WTC11 (cell line): ENCODE results near the gene MANSC1.

Experiments
- CREB1 ChIP-seq: sonication (generic); formaldehyde crosslinking; IDR thresholded peaks from 2 replicates; pipeline ENCODE4 v1.8.0; 2023; ENCODE audit warnings: mild to moderate bottlenecking, missing genetic modification reagents
- IRF2 ChIP-seq: sonication (generic); formaldehyde crosslinking; IDR thresholded peaks from 2 replicates; pipeline ENCODE4 v1.8.0; 2022; ENCODE audit warnings: low read depth, missing genetic modification reagents, borderline replicate concordance
- TCF7 ChIP-seq: sonication (generic); formaldehyde crosslinking; IDR thresholded peaks from 2 replicates; pipeline ENCODE4 v1.8.0; 2022; ENCODE audit warnings: mild to moderate bottlenecking, low read depth, missing genetic modification reagents, moderate library complexity
- ZNF138 ChIP-seq: sonication (generic); formaldehyde crosslinking; conservative IDR thresholded peaks from 2 replicates; pipeline ENCODE4 v1.8.1; 2022; ENCODE audit warnings: mild to moderate bottlenecking, moderate library complexity, missing genetic modification reagents
- ZNF232 ChIP-seq: sonication (generic); formaldehyde crosslinking; IDR thresholded peaks from 2 replicates; pipeline ENCODE4 v1.8.0; 2022; ENCODE audit warnings: mild to moderate bottlenecking, missing genetic modification reagents
- TF ChIP-seq, protein P1 (sequence below): sonication (generic); formaldehyde crosslinking; IDR thresholded peaks from 2 replicates; pipeline ENCODE4 v1.8.0; 2022; ENCODE audit warnings: mild to moderate bottlenecking, missing genetic modification reagents
- TF ChIP-seq, protein P2 (sequence below): fragments of 200-600 bp; IDR thresholded peaks from 2 replicates; pipeline ENCODE4 v1.8.0; 2022; ENCODE audit warnings: antibody characterized with exemption
- TF ChIP-seq, protein P3 (sequence below): sonication (generic); formaldehyde crosslinking; IDR thresholded peaks from 2 replicates; pipeline ENCODE4 v1.8.1; 2022; ENCODE audit warnings: mild to moderate bottlenecking, moderate library complexity, missing genetic modification reagents
- TF ChIP-seq, protein P4 (sequence below): sonication (generic); formaldehyde crosslinking; IDR thresholded peaks from 2 replicates; pipeline ENCODE4 v1.8.1; 2023; ENCODE audit warnings: mild to moderate bottlenecking, missing genetic modification reagents, moderate library complexity
- TF ChIP-seq, protein P5 (sequence below): sonication (generic); formaldehyde crosslinking; IDR thresholded peaks from 2 replicates; pipeline ENCODE4 v1.8.0; 2022; ENCODE audit warnings: mild to moderate bottlenecking, missing genetic modification reagents
- TF ChIP-seq, protein P6 (sequence below): sonication (generic); formaldehyde crosslinking; IDR thresholded peaks from 2 replicates; pipeline ENCODE4 v1.8.0; 2022; ENCODE audit warnings: missing genetic modification reagents

DNA sequence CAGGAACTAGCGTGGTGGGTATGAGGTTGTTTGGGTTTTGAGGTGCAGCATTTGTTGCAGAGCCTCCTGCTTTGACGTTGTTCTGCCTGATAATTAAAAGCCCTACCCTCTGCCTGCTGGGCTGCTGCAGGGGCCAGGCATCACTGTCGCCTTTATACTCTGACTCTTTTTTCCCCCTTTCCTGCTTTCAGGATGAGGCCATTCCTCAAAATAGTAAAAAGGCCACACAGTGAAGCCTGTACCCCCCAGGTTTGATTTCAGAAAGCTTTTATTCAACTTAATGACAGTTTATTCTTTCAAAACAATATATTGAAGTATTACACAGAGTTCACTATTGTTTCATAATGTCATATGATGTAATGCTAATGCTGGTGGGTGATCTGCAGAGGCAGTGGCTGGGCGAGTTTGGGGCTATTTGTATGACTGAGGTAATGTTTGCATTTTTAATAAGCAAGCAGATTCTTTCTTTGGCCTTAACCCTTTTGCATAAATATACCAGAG, 15.9 kb upstream of the MANSC1 start:
- no peak for TF ChIP-seq ZNF138 (CRISPR knock-in tag)
- TF ChIP-seq, protein P1, sequence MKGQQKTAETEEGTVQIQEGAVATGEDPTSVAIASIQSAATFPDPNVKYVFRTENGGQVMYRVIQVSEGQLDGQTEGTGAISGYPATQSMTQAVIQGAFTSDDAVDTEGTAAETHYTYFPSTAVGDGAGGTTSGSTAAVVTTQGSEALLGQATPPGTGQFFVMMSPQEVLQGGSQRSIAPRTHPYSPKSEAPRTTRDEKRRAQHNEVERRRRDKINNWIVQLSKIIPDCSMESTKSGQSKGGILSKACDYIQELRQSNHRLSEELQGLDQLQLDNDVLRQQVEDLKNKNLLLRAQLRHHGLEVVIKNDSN (CRISPR knock-in tag) = no peak
- TF ChIP-seq IRF2 (CRISPR knock-in tag) = no peak
- no peak for TF ChIP-seq CREB1
- TF ChIP-seq, protein P2, sequence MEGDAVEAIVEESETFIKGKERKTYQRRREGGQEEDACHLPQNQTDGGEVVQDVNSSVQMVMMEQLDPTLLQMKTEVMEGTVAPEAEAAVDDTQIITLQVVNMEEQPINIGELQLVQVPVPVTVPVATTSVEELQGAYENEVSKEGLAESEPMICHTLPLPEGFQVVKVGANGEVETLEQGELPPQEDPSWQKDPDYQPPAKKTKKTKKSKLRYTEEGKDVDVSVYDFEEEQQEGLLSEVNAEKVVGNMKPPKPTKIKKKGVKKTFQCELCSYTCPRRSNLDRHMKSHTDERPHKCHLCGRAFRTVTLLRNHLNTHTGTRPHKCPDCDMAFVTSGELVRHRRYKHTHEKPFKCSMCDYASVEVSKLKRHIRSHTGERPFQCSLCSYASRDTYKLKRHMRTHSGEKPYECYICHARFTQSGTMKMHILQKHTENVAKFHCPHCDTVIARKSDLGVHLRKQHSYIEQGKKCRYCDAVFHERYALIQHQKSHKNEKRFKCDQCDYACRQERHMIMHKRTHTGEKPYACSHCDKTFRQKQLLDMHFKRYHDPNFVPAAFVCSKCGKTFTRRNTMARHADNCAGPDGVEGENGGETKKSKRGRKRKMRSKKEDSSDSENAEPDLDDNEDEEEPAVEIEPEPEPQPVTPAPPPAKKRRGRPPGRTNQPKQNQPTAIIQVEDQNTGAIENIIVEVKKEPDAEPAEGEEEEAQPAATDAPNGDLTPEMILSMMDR = no peak
- no peak for TF ChIP-seq TCF7 (CRISPR knock-in tag)
- TF ChIP-seq, protein P3, sequence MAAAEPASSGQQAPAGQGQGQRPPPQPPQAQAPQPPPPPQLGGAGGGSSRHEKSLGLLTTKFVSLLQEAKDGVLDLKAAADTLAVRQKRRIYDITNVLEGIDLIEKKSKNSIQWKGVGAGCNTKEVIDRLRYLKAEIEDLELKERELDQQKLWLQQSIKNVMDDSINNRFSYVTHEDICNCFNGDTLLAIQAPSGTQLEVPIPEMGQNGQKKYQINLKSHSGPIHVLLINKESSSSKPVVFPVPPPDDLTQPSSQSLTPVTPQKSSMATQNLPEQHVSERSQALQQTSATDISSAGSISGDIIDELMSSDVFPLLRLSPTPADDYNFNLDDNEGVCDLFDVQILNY = no peak
- TF ChIP-seq, protein P4, sequence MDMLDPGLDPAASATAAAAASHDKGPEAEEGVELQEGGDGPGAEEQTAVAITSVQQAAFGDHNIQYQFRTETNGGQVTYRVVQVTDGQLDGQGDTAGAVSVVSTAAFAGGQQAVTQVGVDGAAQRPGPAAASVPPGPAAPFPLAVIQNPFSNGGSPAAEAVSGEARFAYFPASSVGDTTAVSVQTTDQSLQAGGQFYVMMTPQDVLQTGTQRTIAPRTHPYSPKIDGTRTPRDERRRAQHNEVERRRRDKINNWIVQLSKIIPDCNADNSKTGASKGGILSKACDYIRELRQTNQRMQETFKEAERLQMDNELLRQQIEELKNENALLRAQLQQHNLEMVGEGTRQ (CRISPR knock-in tag) = no peak
- TF ChIP-seq ZNF232 (CRISPR knock-in tag) = no peak
- TF ChIP-seq, protein P5, sequence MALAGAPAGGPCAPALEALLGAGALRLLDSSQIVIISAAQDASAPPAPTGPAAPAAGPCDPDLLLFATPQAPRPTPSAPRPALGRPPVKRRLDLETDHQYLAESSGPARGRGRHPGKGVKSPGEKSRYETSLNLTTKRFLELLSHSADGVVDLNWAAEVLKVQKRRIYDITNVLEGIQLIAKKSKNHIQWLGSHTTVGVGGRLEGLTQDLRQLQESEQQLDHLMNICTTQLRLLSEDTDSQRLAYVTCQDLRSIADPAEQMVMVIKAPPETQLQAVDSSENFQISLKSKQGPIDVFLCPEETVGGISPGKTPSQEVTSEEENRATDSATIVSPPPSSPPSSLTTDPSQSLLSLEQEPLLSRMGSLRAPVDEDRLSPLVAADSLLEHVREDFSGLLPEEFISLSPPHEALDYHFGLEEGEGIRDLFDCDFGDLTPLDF (CRISPR knock-in tag) = no peak
- TF ChIP-seq, protein P6, sequence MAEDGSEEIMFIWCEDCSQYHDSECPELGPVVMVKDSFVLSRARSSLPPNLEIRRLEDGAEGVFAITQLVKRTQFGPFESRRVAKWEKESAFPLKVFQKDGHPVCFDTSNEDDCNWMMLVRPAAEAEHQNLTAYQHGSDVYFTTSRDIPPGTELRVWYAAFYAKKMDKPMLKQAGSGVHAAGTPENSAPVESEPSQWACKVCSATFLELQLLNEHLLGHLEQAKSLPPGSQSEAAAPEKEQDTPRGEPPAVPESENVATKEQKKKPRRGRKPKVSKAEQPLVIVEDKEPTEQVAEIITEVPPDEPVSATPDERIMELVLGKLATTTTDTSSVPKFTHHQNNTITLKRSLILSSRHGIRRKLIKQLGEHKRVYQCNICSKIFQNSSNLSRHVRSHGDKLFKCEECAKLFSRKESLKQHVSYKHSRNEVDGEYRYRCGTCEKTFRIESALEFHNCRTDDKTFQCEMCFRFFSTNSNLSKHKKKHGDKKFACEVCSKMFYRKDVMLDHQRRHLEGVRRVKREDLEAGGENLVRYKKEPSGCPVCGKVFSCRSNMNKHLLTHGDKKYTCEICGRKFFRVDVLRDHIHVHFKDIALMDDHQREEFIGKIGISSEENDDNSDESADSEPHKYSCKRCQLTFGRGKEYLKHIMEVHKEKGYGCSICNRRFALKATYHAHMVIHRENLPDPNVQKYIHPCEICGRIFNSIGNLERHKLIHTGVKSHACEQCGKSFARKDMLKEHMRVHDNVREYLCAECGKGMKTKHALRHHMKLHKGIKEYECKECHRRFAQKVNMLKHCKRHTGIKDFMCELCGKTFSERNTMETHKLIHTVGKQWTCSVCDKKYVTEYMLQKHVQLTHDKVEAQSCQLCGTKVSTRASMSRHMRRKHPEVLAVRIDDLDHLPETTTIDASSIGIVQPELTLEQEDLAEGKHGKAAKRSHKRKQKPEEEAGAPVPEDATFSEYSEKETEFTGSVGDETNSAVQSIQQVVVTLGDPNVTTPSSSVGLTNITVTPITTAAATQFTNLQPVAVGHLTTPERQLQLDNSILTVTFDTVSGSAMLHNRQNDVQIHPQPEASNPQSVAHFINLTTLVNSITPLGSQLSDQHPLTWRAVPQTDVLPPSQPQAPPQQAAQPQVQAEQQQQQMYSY = no peak
